Activated CD4-positive, alpha-beta T cell treated with anti-CD3 and anti-CD28 coated beads for 36 hours (primary cell): ENCODE results near the gene FLCN. TPM values are rescaled to one million over a fixed set of nuclear protein-coding genes. Genes with fewer than 3 reads are reported as not detected.

Experiments
- ATAC-seq: fragments of 200-7000 bp; cut with Tn5 transposase; one replicate; pipeline ENCODE4 v1.10.0; 2021; ENCODE audit warnings: mild to moderate bottlenecking, moderate library complexity
- CTCF ChIA-PET: fragments of 350-600 bp; sonication (Branson Sonifier 250); formaldehyde crosslinking; loops from one replicate; lab custom pipeline; 2021; ENCODE audit warnings: antibody characterized with exemption; lab: Charles Lee
- POLR2A ChIA-PET: fragments of 350-600 bp; sonication (Branson Sonifier 250); formaldehyde crosslinking; loops from one replicate; lab custom pipeline; 2021; ENCODE audit warnings: antibody characterized with exemption, inconsistent platforms; lab: Charles Lee
- DNase-seq: peaks from one replicate; pipeline ENCODE4 v3.0.0-alpha.2; 2020
- H3K27ac Mint-ChIP-seq: one replicate; pipeline ENCODE4 v1.8.0; 2021; ENCODE audit warnings: mixed read lengths
- H3K27me3 Mint-ChIP-seq: one replicate; pipeline ENCODE4 v1.8.0; 2021; ENCODE audit warnings: mixed read lengths
- H3K36me3 Mint-ChIP-seq: one replicate; pipeline ENCODE4 v1.8.0; 2021; ENCODE audit warnings: low read depth, mixed read lengths
- H3K4me1 Mint-ChIP-seq: one replicate; pipeline ENCODE4 v1.8.0; 2021; ENCODE audit warnings: mixed read lengths
- H3K4me3 Mint-ChIP-seq: one replicate; pipeline ENCODE4 v1.8.0; 2021; ENCODE audit warnings: mild to moderate bottlenecking, moderate library complexity, mixed read lengths
- H3K9me3 Mint-ChIP-seq: one replicate; pipeline ENCODE4 v1.8.0; 2021; ENCODE audit warnings: low read depth, mixed read lengths
- intact Hi-C, 2 experiments: fragments of 100-400 bp; cut with DNase I in 1 of 2; cut with micrococcal nuclease in 1 of 2; formaldehyde crosslinking; loops; one replicate each; pipeline versions ENCODE4 v1.14.2 to v1.15.1; 2022 to 2024; cut with DNase I, micrococcal nuclease
- total RNA-seq, 2 experiments: library from RNA; stranded (reverse); gene quantifications; one replicate each; pipeline ENCODE4 v1.2.3, GENCODE V29; 2021

FLCN gene
- total RNA-seq, 2 experiments from 2014 or later = 12.3 to 18.8 TPM

GRCh38 chr17:17175917-17176316 is 61.1 kb downstream of the FLCN start:
- H3K27me3 Mint-ChIP-seq = no peaks in the 10 kb centered on the region
- H3K36me3 Mint-ChIP-seq = peaks cover 45% of the 10 kb centered on the region
- H3K27ac Mint-ChIP-seq = peak overlapping the region; percentile 85
- ChIA-PET CTCF (interaction anchor here (1.3 kb wide), 1 partner anchor 34 kb away, joined by 5 read pairs; no protein-coding TSS in a partner anchor), POLR2A (interaction anchor here (0.5 kb wide), 1 partner anchor 39 kb away, joined by 3 read pairs; no protein-coding TSS in a partner anchor)
- intact Hi-C loops = loop anchor here in 1 of 2 experiments (5.0 kb wide), 1 partner anchor 416 kb away; the partner anchor contains the start of gene PEMT
- peak overlapping the region; percentile 47 for H3K4me3 Mint-ChIP-seq
- H3K4me1 Mint-ChIP-seq = peaks cover 80% of the 10 kb centered on the region
- DNase-seq (peak; percentile 40), ATAC-seq (peak; percentile 25)
- H3K9me3 Mint-ChIP-seq = no peaks in the 10 kb centered on the region

GRCh38 chr17:17175340-17175739 is 61.6 kb downstream of the FLCN start:
- peaks cover 39% of the 10 kb centered on the region for H3K36me3 Mint-ChIP-seq
- DNase-seq (no peak), ATAC-seq (no peak)
- ChIA-PET POLR2A (interaction anchor here (0.5 kb wide), 1 partner anchor 38 kb away, joined by 3 read pairs; no protein-coding TSS in a partner anchor), CTCF (interaction anchor here (1.3 kb wide), 1 partner anchor 34 kb away, joined by 5 read pairs; no protein-coding TSS in a partner anchor)
- intact Hi-C loops = loop anchor here in 1 of 2 experiments (5.0 kb wide), 1 partner anchor 417 kb away; the partner anchor contains the start of gene PEMT
- H3K9me3 Mint-ChIP-seq = no peaks in the 10 kb centered on the region
- H3K4me1 Mint-ChIP-seq = peaks cover 79% of the 10 kb centered on the region
- no peaks in the 10 kb centered on the region for H3K27me3 Mint-ChIP-seq
- no peak overlapping the region for H3K27ac Mint-ChIP-seq
- no peak overlapping the region for H3K4me3 Mint-ChIP-seq

- ATAC-seq (no peak), DNase-seq (no peak)
- peaks cover 74% of the 10 kb centered on the region for H3K4me1 Mint-ChIP-seq
- intact Hi-C loops = no loop called here
- H3K4me3 Mint-ChIP-seq = no peak overlapping the region
- H3K27ac Mint-ChIP-seq = peak overlapping the region; percentile 25
- ChIA-PET CTCF (interaction anchor here (0.5 to 1.1 kb wide), 3 partner anchors 18 to 782 kb away, joined by 3 read pairs; no protein-coding TSS in a partner anchor), POLR2A (no interaction called here)
- H3K9me3 Mint-ChIP-seq = no peaks in the 10 kb centered on the region
- H3K27me3 Mint-ChIP-seq = no peaks in the 10 kb centered on the region
- peaks cover 29% of the 10 kb centered on the region for H3K36me3 Mint-ChIP-seq
These were observed 63.0 kb downstream of the FLCN start for GRCh38 chr17:17173921-17174320.

GRCh38 chr17:17172990-17173389 is 64.0 kb downstream of the FLCN start:
- Mint-ChIP-seq H3K27me3 (no peaks in the 10 kb centered on the region), H3K27ac (no peak overlapping the region), H3K4me1 (peaks cover 69% of the 10 kb centered on the region), H3K36me3 (peaks cover 24% of the 10 kb centered on the region), H3K9me3 (no peaks in the 10 kb centered on the region), H3K4me3 (no peak overlapping the region)
- no peak for DNase-seq
- intact Hi-C loops = no loop called here
- POLR2A ChIA-PET = no interaction called here
- CTCF ChIA-PET = interaction anchor here (0.6 kb wide), 1 partner anchor 29 kb away, joined by 3 read pairs; no protein-coding TSS in a partner anchor
- ATAC-seq = no peak

GRCh38 chr17:17172001-17172939 is 64.7 kb downstream of the FLCN start:
- Mint-ChIP-seq H3K36me3 (peaks cover 19% of the 10 kb centered on the region), H3K4me3 (no peak overlapping the region), H3K4me1 (peaks cover 64% of the 10 kb centered on the region), H3K27me3 (no peaks in the 10 kb centered on the region), H3K27ac (no peak overlapping the region), H3K9me3 (no peaks in the 10 kb centered on the region)
- ChIA-PET POLR2A (no interaction called here), CTCF (interaction anchor here (0.6 to 1.5 kb wide), 4 partner anchors 12 to 28 kb away, joined by 3 read pairs; no protein-coding TSS in a partner anchor)
- intact Hi-C loops = no loop called here
- DNase-seq (no peak), ATAC-seq (no peak)

GRCh38 chr17:17171186-17171585 is 65.8 kb downstream of the FLCN start:
- H3K36me3 Mint-ChIP-seq = peaks cover 13% of the 10 kb centered on the region
- CTCF ChIA-PET = interaction anchor here (0.7 to 1.5 kb wide), 4 partner anchors 11 to 29 kb away, joined by 3 read pairs; no protein-coding TSS in a partner anchor
- DNase-seq = no peak

GRCh38 chr17:17170346-17170985 is 66.5 kb downstream of the FLCN start:
- ChIA-PET CTCF (interaction anchor here (1.0 kb wide), 1 partner anchor 29 kb away, joined by 3 read pairs; no protein-coding TSS in a partner anchor), POLR2A (interaction anchor here (0.5 kb wide), 1 partner anchor 26 kb away, joined by 7 read pairs; no protein-coding TSS in a partner anchor)
- Mint-ChIP-seq H3K27ac (no peak overlapping the region), H3K4me3 (no peak overlapping the region), H3K4me1 (peaks cover 48% of the 10 kb centered on the region), H3K27me3 (no peaks in the 10 kb centered on the region), H3K9me3 (no peaks in the 10 kb centered on the region), H3K36me3 (peaks cover 10% of the 10 kb centered on the region)
- intact Hi-C loops = no loop called here
- no peak for DNase-seq
- ATAC-seq = no peak

More at GRCh38 chr17:17171186-17171585, 65.8 kb downstream of the FLCN start:
- H3K4me3 Mint-ChIP-seq = no peak overlapping the region
- peak overlapping the region; percentile 52 for H3K27ac Mint-ChIP-seq
- H3K27me3 Mint-ChIP-seq = no peaks in the 10 kb centered on the region
- intact Hi-C loops = no loop called here
- no peaks in the 10 kb centered on the region for H3K9me3 Mint-ChIP-seq
- ATAC-seq = no peak
- H3K4me1 Mint-ChIP-seq = peaks cover 55% of the 10 kb centered on the region
- POLR2A ChIA-PET = interaction anchor here (0.5 kb wide), 1 partner anchor 25 kb away, joined by 7 read pairs; no protein-coding TSS in a partner anchor

GRCh38 chr17:17169396-17169795 is 67.6 kb downstream of the FLCN start:
- Mint-ChIP-seq H3K36me3 (peaks cover 15% of the 10 kb centered on the region), H3K27ac (no peak overlapping the region), H3K4me1 (peaks cover 40% of the 10 kb centered on the region), H3K9me3 (no peaks in the 10 kb centered on the region), H3K4me3 (no peak overlapping the region), H3K27me3 (no peaks in the 10 kb centered on the region)
- CTCF ChIA-PET = interaction anchor here (0.6 to 1.2 kb wide), 2 partner anchors 14 to 25 kb away, joined by 3 to 4 read pairs; no protein-coding TSS in a partner anchor
- no peak for ATAC-seq
- intact Hi-C loops = no loop called here
- DNase-seq = no peak
- POLR2A ChIA-PET = interaction anchor here (1.1 kb wide), 1 partner anchor 14 kb away, joined by 3 read pairs; no protein-coding TSS in a partner anchor

- ATAC-seq = no peak
- intact Hi-C loops = no loop called here
- Mint-ChIP-seq H3K4me3 (no peak overlapping the region), H3K36me3 (peaks cover 15% of the 10 kb centered on the region), H3K27ac (peak overlapping the region; percentile 52), H3K27me3 (no peaks in the 10 kb centered on the region), H3K9me3 (no peaks in the 10 kb centered on the region), H3K4me1 (peaks cover 36% of the 10 kb centered on the region)
- ChIA-PET CTCF (interaction anchor here (0.7 to 1.2 kb wide), 3 partner anchors 15 to 740 kb away, joined by 3 to 4 read pairs (median 4); no protein-coding TSS in a partner anchor), POLR2A (interaction anchor here (1.1 kb wide), 1 partner anchor 15 kb away, joined by 3 read pairs; no protein-coding TSS in a partner anchor)
- DNase-seq = no peak
These were observed 68.6 kb downstream of the FLCN start for GRCh38 chr17:17168401-17168800.

- Mint-ChIP-seq H3K27me3 (no peaks in the 10 kb centered on the region), H3K4me3 (no peak overlapping the region), H3K4me1 (peaks cover 35% of the 10 kb centered on the region), H3K36me3 (peaks cover 15% of the 10 kb centered on the region), H3K9me3 (no peaks in the 10 kb centered on the region), H3K27ac (no peak overlapping the region)
- ChIA-PET POLR2A (interaction anchor here (1.1 kb wide), 1 partner anchor 15 kb away, joined by 3 read pairs; no protein-coding TSS in a partner anchor), CTCF (interaction anchor here (0.7 to 1.1 kb wide), 2 partner anchors 26 to 740 kb away, joined by 3 to 4 read pairs; no protein-coding TSS in a partner anchor)
- DNase-seq (no peak), ATAC-seq (no peak)
- intact Hi-C loops = no loop called here
These were observed 69.0 kb downstream of the FLCN start for GRCh38 chr17:17167986-17168385.
